H9 (cell line): ENCODE measurements around the gene C1QTNF6. TPM values are rescaled to one million over a fixed set of nuclear protein-coding genes. Genes with fewer than 3 reads are reported as not detected.

Source experiments
- DNase-seq: peaks from one replicate; pipeline ENCODE4 v3.0.0-alpha.2; 2017
- H2AFZ ChIP-seq: one replicate; pipeline ENCODE4 v1.6.1; 2013; ENCODE audit warnings: mild to moderate bottlenecking, low read length, control low read depth, moderate library complexity
- H2AK5ac ChIP-seq: 2 replicates; pipeline ENCODE4 v1.6.1; 2013; ENCODE audit warnings: low read length, control low read depth, mixed read lengths; ENCODE audit not compliant: insufficient read length
- H2BK120ac ChIP-seq: one replicate; pipeline ENCODE4 v1.6.1; 2013; ENCODE audit warnings: low read depth, mild to moderate bottlenecking, low read length, control low read depth, inconsistent platforms; ENCODE audit not compliant: poor library complexity, severe bottlenecking
- H2BK12ac ChIP-seq: 2 replicates; pipeline ENCODE4 v1.6.1; 2013; ENCODE audit warnings: low read length, control low read depth, mixed read lengths, low read depth; ENCODE audit not compliant: insufficient read length
- H2BK15ac ChIP-seq: 2 replicates; pipeline ENCODE4 v1.6.1; 2013; ENCODE audit warnings: low read depth, low read length, control low read depth
- H2BK20ac ChIP-seq: one replicate; pipeline ENCODE4 v1.6.1; 2013; ENCODE audit warnings: low read depth, mild to moderate bottlenecking, low read length, control low read depth, inconsistent platforms; ENCODE audit not compliant: poor library complexity, severe bottlenecking
- H2BK5ac ChIP-seq: 2 replicates; pipeline ENCODE4 v1.6.1; 2013; ENCODE audit warnings: low read length, control low read depth, mixed read lengths; ENCODE audit not compliant: insufficient read length
- H3K14ac ChIP-seq: 2 replicates; pipeline ENCODE4 v1.6.1; 2013; ENCODE audit warnings: low read length, control low read depth; ENCODE audit not compliant: insufficient read depth
- H3K18ac ChIP-seq: 2 replicates; pipeline ENCODE4 v1.6.1; 2013; ENCODE audit warnings: low read depth, mild to moderate bottlenecking, mixed read lengths, low read length, control low read depth; ENCODE audit not compliant: insufficient read length
- H3K23ac ChIP-seq: 2 replicates; pipeline ENCODE4 v1.6.1; 2013; ENCODE audit warnings: low read length, control low read depth, mixed read lengths, low read depth; ENCODE audit not compliant: insufficient read length
- H3K23me2 ChIP-seq: 2 replicates; pipeline ENCODE4 v1.6.1; 2013; ENCODE audit warnings: low read depth, mild to moderate bottlenecking, mixed read lengths, low read length, control low read depth; ENCODE audit not compliant: insufficient read length, poor library complexity, severe bottlenecking
- H3K27ac ChIP-seq: 2 replicates; pipeline ENCODE4 v1.5.1; 2013; ENCODE audit warnings: low read length, control low read depth, mixed read lengths, low read depth; ENCODE audit not compliant: insufficient read length
- H3K27me3 ChIP-seq: 2 replicates; pipeline ENCODE4 v1.6.1; 2013; ENCODE audit warnings: low read length, control low read depth, inconsistent platforms; ENCODE audit not compliant: insufficient read depth
- H3K4ac ChIP-seq: 2 replicates; pipeline ENCODE4 v1.6.1; 2013; ENCODE audit warnings: low read depth, mild to moderate bottlenecking, control low read depth, inconsistent platforms, low read length, moderate library complexity
- H3K4me1 ChIP-seq: 2 replicates; pipeline ENCODE4 v1.6.1; 2013; ENCODE audit warnings: low read length, control low read depth, inconsistent platforms; ENCODE audit not compliant: insufficient read depth
- H3K4me2 ChIP-seq: 2 replicates; pipeline ENCODE4 v1.6.1; 2013; ENCODE audit warnings: low read length, control low read depth, mixed read lengths; ENCODE audit not compliant: insufficient read length, insufficient read depth
- H3K56ac ChIP-seq: 2 replicates; pipeline ENCODE4 v1.6.1; 2013; ENCODE audit warnings: low read depth, mild to moderate bottlenecking, mixed read lengths, low read length, control low read depth; ENCODE audit not compliant: insufficient read length
- H3K79me1 ChIP-seq: 2 replicates; pipeline ENCODE4 v1.6.1; 2013; ENCODE audit warnings: low read depth, mild to moderate bottlenecking, moderate library complexity, low read length, control low read depth, inconsistent platforms; ENCODE audit not compliant: insufficient read depth, poor library complexity, severe bottlenecking
- H3K79me2 ChIP-seq: 2 replicates; pipeline ENCODE4 v1.6.1; 2013; ENCODE audit warnings: low read length, control low read depth, inconsistent platforms; ENCODE audit not compliant: insufficient read depth
- H3K9ac ChIP-seq: 2 replicates; pipeline ENCODE4 v1.6.1; 2013; ENCODE audit warnings: low read length, control low read depth, mixed read lengths; ENCODE audit not compliant: insufficient read length; ENCODE audit errors: extremely low read depth
- H3K9me3 ChIP-seq: one replicate; pipeline ENCODE4 v1.6.1; 2013; ENCODE audit warnings: low read depth, low read length, inconsistent platforms; ENCODE audit not compliant: control insufficient read depth
- H3T11ph ChIP-seq: one replicate; pipeline ENCODE4 v1.6.1; 2013; ENCODE audit warnings: mild to moderate bottlenecking, low read length, control low read depth, inconsistent platforms
- H4K20me1 ChIP-seq: one replicate; pipeline ENCODE4 v1.6.1; 2013; ENCODE audit not compliant: control insufficient read depth, insufficient read length, insufficient read depth
- H4K5ac ChIP-seq: 2 replicates; pipeline ENCODE4 v1.6.1; 2013; ENCODE audit warnings: low read depth, mild to moderate bottlenecking, mixed read lengths, low read length, control low read depth; ENCODE audit not compliant: insufficient read length
- H4K8ac ChIP-seq: replicated peaks from 2 replicates; pipeline ENCODE4 v1.6.1; 2013; ENCODE audit warnings: low read length, control low read depth, mixed read lengths, low read depth; ENCODE audit not compliant: insufficient read length
- H4K91ac ChIP-seq: 2 replicates; pipeline ENCODE4 v1.6.1; 2013; ENCODE audit warnings: low read depth, mild to moderate bottlenecking, moderate library complexity, mixed read lengths, low read length, control low read depth; ENCODE audit not compliant: insufficient read length
- H3K27ac Mint-ChIP-seq, 3 experiments: 2 replicates in 2 of 3; 3 replicates in 1 of 3; pipeline ENCODE4 v1.8.0; 2020 to 2021; ENCODE audit warnings: mixed read lengths in 3 of 3, mild to moderate bottlenecking in 1 of 3, moderate library complexity in 1 of 3
- H3K27me3 Mint-ChIP-seq: 2 replicates; pipeline ENCODE4 v1.8.0; 2021; ENCODE audit warnings: low read depth, mild to moderate bottlenecking, moderate library complexity, mixed read lengths
- H3K36me3 Mint-ChIP-seq, 3 experiments: 2 replicates in 2 of 3; 3 replicates in 1 of 3; pipeline ENCODE4 v1.8.0; 2020 to 2021; ENCODE audit warnings: low read depth in 3 of 3, mixed read lengths in 3 of 3; ENCODE audit not compliant: insufficient read depth in 1 of 3
- H3K4me1 Mint-ChIP-seq, 2 experiments: 2 replicates each; pipeline ENCODE4 v1.8.0; 2020; ENCODE audit warnings: mixed read lengths in 2 of 2
- H3K4me3 Mint-ChIP-seq, 2 experiments: 2 replicates in 1 of 2; 3 replicates in 1 of 2; pipeline ENCODE4 v1.8.0; 2020 to 2021; ENCODE audit warnings: mild to moderate bottlenecking in 2 of 2, mixed read lengths in 2 of 2, moderate library complexity in 1 of 2
- H3K9me3 Mint-ChIP-seq, 2 experiments: 2 replicates in 1 of 2; 3 replicates in 1 of 2; pipeline ENCODE4 v1.8.0; 2020; ENCODE audit warnings: mild to moderate bottlenecking in 2 of 2, mixed read lengths in 2 of 2, moderate library complexity in 1 of 2
- CTCF ChIP-seq: fragments of 200-600 bp; sonication (generic); conservative IDR thresholded peaks from 3 replicates; pipeline ENCODE4 v1.8.0; 2021; ENCODE audit warnings: antibody characterized with exemption, mild to moderate bottlenecking
- WGBS: extraction: QIAGEN DNeasy Blood & Tissue Kit; methylation state at CpG from one replicate; pipeline ENCODE4 v1.1.7; 2013; ENCODE audit warnings: missing lambda C conversion rate, low lambda C conversion rate, mixed read lengths; ENCODE audit not compliant: insufficient read length; ENCODE audit errors: extremely low coverage; 5-methylcytosine and 5-hydroxymethylcytosine counted together
- total RNA-seq: library from RNA; stranded (reverse); gene quantifications from 2 replicates; pipeline ENCODE4 v1.2.1, GENCODE V29; 2021

The C1QTNF6 gene
- total RNA-seq, 1 experiment from 2014 or later, result 5.0 TPM

- Mint-ChIP-seq H3K9me3 (no peaks in the 10 kb centered on the region), H3K4me3 (peak overlapping the region in 1 of 2 experiments; percentile 74; a peak in 1 of 5 replicates), H3K27ac (no peak overlapping the region), H3K27me3 (peaks cover 40% of the 10 kb centered on the region), H3K4me1 (peaks cover 16 to 43% of the 10 kb centered on the region in 2 experiments), H3K36me3 (no peaks in the 10 kb centered on the region)
- no peak overlapping the region for H3K18ac ChIP-seq
- no peak overlapping the region for H2BK12ac ChIP-seq
- H3K56ac ChIP-seq, result no peak overlapping the region
- H3K23me2 ChIP-seq, result no peaks in the 10 kb centered on the region
- no CpG with 5 or more reads among the region's 6 CpGs for whole genome bisulfite sequencing
- H3K23ac ChIP-seq, result no peak overlapping the region
- no peak overlapping the region for H2AK5ac ChIP-seq
- no peaks in the 10 kb centered on the region for H3K79me2 ChIP-seq
- no peaks in the 10 kb centered on the region for H3K4me1 ChIP-seq
- H2BK15ac ChIP-seq, result no peak overlapping the region
- H3K9ac ChIP-seq, result no peak overlapping the region
- H3K4ac ChIP-seq, result no peak overlapping the region
- no peak overlapping the region for H2AFZ ChIP-seq
- peak overlapping the region; percentile 51 for H3K4me2 ChIP-seq
- H3K14ac ChIP-seq, result no peak overlapping the region
- no peak overlapping the region for H4K91ac ChIP-seq
- H4K20me1 ChIP-seq, result no peaks in the 10 kb centered on the region
- no peak overlapping the region for H2BK120ac ChIP-seq
- no peaks in the 10 kb centered on the region for H3K79me1 ChIP-seq
- no peak overlapping the region for H3K27ac ChIP-seq
- H2BK20ac ChIP-seq, result no peak overlapping the region
- no peaks in the 10 kb centered on the region for H3K9me3 ChIP-seq
- no peak overlapping the region for H2BK5ac ChIP-seq
- no peak for DNase-seq
- H4K8ac ChIP-seq, result no peak overlapping the region
- no peak overlapping the region for H3T11ph ChIP-seq
- no peak for TF ChIP-seq CTCF
- H3K27me3 ChIP-seq, result no peaks in the 10 kb centered on the region
- no peak overlapping the region for H4K5ac ChIP-seq
Measured at GRCh38 chr22:37211866-37212173, 23.8 kb upstream of the C1QTNF6 start.
